ENCODE measurements around the gene GABRG3.
"Not testable (repeated sequence)": the region's sequence is repeated elsewhere in the genome, so short reads cannot be mapped to it uniquely, and the experiment has no call there.

GABRG3 gene

DNA sequence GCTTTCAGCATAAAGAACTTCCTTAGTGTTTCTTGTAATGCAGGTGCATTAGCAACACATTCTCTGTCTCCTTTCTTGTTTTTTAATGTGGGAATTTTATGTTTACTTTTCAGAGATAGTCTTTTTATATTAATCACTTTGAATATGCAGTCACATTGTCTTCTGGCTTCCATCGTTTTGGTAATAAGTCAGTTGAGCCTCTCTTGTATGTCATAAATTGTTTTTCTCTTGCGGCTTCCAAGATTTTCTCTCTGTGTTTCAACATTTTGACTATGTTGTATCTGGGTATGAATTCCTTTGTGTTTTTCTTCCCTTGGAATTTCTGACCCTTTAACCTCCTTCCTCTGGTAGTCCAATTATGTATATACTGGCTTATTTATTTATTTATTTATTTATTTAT, 25.3 kb downstream of the GABRG3 start:
- DNase-seq (ENCODE audit: low read depth, low spot score) = peak; percentile 9

DNA sequence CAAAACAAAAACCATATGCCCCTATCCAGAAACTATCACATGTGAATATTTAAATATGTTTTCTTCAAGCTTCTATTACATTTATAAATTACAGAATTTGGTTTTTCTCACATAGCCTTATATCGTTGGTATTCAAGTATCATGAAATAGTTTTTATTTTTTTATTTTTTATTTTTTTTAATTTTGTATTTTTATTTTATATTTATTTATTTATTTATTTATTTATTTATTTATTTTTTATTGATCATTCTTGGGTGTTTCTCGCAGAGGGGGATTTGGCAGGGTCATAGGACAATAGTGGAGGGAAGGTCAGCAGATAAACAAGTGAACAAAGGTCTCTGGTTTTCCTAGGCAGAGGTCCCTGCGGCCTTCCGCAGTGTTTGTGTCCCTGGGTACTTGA, 32.0 kb downstream of the GABRG3 start:
- not testable (repeated sequence) for DNase-seq (ENCODE audit: low read depth, low spot score)

DNA sequence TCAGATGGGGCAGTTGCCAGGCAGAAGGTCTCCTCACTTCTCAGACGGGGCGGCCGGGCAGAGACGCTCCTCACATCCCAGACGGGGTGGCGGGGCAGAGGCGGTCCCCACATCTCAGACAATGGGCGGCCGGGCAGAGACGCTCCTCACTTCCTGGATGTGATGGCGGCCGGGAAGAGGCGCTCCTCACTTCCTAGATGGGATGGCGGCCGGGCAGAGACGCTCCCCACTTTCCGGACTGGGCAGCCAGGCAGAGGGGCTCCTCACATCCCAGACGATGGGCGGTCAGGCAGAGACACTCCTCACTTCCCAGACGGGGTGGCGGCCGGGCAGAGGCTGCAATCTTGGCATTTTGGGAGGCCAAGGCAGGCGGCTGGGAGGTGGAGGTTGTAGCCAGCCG, 33.2 kb downstream of the GABRG3 start:
- not testable (repeated sequence) for DNase-seq (ENCODE audit: low read depth, low spot score)

DNA sequence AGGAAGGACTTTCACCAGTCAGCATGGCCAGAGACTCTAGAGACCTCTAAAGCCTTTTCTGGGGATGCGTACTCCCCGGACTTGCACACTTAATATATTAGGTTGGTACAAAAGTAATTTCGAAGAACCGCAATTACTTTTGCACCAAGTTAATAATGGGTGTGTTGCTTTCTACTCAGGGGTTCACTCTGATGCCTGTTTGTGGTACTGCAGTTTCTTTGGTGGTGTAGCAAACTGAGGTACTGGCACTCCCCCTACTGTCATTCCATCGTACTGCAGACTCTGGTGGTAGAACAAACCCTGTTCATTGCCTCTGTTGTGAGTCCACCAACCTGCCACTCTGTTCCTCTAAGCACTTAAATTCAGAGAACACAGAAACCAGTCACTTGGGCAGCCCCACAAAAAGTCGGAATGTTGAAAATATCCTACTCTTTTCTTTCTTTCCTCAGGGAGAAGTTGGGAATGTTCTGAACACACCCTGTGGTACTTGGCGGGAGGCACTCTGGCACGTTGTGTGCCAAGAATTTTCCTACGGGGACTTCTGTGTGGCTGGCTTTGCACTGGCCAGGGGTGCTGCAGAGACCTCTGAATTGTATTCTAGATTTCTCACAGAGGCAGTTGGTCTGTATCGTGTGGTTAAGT, 46.3 kb downstream of the GABRG3 start:
- peak; percentile 84 for DNase-seq (ENCODE audit: low read depth, low spot score)

DNA sequence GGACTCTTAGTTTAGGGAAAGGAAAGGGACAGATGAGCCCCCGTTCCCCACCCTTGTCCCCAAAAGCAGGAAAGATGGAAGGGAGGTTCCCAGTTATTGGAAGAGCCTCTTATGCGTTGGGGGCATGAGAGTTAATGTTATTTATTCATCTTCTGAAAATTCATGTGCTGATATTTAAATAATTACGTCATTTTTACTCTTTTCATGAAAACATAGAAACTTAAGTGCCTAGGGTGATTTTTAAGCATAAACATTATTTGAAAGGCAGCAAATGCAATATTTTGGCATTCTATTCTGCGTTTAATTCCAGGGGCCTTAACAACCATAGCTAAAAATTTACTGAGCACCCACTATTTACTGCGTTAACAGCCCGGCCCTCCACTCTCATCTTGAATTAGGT, 48.7 kb downstream of the GABRG3 start:
- no peak for DNase-seq (ENCODE audit: low read depth, low spot score)

DNA sequence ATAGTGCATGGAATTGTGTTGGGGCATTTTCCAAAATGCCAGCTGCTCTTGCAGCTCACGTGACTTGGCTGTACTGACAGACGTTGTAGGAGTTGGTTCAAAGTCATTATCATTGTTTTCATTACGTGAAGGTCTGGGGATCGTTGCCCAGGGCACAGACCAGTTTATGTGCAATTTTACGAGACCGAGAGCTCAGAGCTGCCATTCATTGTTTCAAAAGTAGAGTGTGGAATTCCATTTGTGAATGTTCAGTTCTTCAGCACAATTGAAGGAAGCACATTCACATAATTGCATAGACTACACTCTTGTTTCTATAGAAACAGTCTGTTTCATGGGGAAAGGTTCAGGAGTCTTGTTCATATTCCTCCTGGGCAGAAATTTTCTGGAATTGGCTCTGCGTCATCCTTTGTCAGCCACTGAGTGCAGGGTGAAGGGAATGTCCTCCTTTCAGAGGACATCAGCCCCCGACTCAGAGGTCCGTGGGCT, 54.5 kb downstream of the GABRG3 start:
- peak; percentile 35 for DNase-seq (ENCODE audit: low read depth, low spot score)

DNA sequence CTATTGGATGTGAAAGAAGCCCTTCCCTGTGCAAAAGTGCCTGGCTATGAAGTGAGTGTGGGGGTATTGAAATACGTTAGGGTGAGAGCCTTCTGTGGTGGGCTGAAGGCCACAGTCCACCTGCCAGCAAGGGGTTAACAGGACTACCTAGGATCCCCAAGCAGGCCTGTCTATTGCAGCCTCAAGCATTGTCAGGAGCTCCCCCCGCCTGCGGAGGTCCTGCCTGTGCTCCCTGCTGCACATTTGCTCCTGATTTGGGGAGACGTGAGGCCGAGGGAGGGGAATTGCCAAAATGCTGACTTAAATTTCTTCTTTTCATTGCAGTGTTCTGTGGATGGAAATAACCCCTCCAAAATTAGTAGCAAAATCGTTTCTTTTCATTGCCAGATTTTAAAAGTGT, 56.2 kb downstream of the GABRG3 start:
- no peak for DNase-seq (ENCODE audit: low read depth, low spot score)

DNA sequence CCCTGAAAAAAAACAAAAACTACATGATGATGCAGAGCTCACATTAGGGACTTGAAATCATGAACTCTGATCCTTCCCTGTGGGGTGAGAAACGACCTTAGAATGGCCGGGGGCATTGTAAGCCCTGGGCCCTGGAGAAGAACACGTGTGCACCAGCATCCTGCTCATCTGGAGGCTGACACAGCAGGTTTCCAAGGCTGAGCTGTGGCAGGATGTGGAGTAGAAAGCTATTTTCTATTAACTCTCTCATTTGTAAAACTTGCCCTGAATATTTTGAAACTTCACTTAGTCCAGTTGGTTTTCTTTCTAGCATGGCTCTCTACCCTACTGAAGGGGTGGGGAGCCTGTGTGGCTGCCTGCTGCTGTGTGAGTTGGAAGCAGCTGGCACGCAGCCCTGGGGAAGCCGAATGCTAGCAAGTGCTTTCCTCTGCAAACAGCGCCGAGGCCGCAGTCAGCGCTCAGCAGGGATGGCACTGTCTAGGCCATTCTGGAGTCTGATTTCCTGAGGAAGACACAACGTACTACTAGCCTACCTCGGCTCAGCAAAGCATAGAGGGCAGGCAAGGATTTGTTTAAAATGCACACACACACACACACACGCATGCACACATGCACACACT, 58.0 kb downstream of the GABRG3 start:
- DNase-seq (ENCODE audit: low read depth, low spot score) = peak; percentile 52

DNA sequence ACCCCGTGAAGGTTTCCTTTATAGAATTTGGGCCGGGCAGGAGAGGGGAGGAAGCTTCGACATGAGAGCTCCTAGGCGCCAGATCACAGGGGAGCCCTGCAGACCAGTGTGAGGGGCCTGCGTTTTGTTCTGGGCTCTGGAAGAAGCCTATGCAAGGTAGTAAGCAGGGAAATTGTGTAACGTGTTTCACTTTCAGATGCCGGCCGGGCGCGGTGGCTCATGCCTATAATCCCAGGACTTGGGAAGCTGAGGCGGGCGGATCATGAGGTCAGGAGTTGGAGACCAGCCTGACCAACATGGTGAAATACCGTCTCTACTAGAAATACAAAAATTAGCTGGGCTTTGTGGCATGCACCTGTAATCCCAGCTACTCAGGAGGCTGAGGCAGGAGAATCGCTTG, 65.2 kb downstream of the GABRG3 start:
- no peak for DNase-seq (ENCODE audit: low read depth, low spot score)

DNA sequence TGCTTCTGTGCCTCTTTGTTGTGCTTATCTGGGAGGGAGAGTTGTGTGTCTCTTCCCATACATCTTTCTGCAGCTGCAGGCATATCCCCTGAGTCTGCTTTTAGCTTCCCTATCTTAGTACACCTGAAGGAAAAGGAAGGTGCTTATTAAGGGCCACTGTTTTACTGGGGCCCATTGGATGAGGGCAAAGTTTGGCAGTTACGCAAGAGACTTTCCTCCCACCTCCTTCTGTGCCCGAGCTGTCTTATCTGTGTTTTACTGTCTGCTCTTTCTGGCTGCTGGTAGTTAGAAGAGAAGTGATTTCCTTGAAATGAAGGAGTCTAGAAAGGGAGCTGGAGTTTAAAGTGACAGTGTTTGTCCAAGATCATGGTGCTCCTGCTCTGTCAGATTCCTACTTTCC, 66.5 kb downstream of the GABRG3 start:
- no peak for DNase-seq (ENCODE audit: low read depth, low spot score)

DNA sequence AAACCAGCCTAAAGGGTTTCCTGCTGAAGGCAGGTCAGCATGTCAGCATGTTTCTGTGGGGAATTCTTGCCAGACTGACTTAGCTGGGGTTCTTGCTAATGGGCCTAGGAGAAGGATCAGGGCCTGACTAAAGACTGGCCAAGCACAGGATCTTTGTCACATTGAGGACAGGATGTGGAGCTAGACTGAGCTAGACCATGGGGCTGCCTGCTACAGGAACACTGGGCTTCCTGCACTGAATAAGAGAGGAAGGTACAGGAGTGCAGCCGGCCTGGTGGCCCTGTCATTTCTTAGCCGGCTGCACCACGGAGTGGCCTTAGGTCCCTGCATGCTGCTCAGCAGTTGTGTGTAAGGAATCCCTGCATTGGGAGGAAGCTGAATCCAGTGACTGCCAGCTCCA, 68.2 kb downstream of the GABRG3 start:
- DNase-seq (ENCODE audit: low read depth, low spot score) = no peak

DNA sequence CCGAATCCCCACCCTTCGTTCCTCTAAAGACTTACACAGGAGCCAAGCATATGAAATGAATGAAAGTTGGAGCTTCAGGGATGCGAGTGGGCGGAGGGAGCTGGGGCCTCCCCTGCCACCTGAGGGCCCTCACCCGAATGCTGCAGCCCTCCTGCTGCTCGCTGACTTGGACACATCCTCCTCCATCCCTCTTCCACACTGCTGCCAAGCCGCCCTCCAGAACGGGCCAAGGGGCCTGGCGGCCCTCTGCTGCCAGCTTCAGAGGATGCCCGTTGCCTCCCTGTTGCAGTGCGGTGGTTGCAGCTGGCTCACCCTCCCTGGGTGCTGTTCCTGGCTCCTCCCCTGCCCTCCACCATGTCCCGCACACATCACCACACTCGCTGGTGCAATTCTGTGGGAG, 71.2 kb downstream of the GABRG3 start:
- DNase-seq (ENCODE audit: low read depth, low spot score) = no peak

DNA sequence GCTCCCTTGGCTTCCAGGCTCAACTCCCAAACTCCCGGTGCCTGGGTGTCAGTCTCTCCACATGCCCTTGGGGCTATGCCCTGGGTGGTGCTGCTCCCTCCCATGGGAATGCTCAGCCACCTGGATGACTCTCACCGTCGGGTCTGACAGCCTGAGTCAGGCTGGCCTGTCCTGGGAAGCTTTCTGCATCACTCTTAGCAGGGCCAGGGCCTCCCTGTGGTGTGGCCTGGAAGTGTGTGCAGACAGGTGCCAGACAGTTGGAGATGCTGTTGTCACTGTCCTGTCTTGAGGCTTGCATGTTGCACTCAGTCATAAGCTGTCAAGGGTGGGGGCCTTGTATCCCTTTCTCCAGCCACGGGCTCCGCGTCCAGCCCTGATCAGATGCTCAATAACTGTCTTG, 71.7 kb downstream of the GABRG3 start:
- DNase-seq (ENCODE audit: low read depth, low spot score) = no peak

DNA sequence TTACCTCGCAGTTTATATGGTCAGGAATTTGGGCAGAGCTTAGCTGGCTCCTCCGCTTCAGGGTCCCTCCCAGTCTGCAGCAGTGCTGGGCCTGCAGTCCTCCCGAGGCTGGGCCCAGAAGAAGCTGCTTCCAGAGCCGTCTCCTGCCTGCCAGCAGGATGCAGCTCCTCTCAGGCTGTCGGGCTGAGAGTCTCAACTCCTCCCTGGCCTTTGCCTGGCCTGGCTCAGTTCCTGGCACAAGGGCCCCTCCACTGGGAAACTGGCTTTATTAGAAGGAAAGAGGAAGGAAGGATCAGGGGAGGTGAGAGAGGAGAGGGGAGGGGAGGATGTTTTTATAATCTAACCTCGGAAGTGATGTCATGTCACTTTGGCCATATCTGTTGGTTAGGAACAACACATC, 72.8 kb downstream of the GABRG3 start:
- DNase-seq (ENCODE audit: low read depth, low spot score) = no peak

DNA sequence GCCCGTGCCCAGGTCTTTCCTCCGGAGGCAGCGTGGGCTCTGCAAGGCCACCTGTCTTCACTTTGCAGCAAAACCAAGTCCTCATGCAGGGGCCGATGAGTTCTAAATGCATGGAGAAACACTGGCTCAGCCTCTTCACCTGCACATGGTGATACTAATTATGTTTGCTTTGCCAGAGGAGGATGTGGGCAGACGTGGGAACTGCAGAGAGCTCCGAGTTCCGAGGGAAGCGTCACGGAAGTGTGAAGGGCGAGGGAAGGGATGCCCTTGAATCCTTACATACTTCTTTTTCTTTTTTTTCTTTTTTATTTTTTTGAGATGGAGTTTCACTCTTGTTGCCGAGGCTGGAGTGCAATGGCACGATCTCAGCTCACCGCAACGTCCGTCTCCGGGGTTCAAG, 74.8 kb downstream of the GABRG3 start:
- DNase-seq (ENCODE audit: low read depth, low spot score) = no peak

DNA sequence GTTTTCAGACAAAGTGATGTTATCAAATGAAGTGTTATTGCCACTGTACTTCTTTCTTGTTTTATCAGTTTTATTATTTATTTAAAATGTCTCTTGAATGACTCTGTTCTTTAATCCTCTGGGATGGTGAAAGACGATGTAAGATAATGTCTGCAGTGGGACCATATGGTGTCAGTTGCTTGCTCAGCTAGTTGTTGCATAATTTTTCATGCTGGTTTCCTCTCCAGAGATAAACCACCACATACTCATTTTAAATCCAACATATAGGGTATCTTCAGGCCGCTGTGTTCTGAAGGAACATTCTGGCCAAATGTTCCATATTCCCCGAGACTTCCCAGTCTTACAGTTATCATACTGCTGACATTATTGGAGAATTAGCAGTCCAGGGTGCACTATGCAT, 75.9 kb downstream of the GABRG3 start:
- no peak for DNase-seq (ENCODE audit: low read depth, low spot score)

DNA sequence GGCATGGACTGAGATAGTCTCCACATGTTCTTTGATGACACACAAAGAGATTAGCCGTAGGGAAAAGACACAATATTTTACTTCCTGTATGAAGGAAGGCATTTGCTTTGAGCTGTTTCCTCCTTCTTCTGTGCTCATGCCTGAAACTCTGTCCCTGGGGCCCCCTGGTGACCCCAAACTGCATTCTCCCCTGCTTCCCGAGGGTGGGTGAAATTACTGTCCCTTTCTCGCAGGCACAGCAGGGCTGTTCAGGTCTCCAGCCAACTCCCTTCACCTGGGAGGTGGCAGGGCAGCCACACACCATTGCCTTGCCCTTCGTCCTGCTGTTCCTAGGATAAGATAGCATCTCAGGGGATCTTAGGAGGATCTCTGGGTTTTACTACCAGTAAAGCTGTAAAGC, 79.2 kb downstream of the GABRG3 start:
- DNase-seq (ENCODE audit: low read depth, low spot score) = no peak

DNA sequence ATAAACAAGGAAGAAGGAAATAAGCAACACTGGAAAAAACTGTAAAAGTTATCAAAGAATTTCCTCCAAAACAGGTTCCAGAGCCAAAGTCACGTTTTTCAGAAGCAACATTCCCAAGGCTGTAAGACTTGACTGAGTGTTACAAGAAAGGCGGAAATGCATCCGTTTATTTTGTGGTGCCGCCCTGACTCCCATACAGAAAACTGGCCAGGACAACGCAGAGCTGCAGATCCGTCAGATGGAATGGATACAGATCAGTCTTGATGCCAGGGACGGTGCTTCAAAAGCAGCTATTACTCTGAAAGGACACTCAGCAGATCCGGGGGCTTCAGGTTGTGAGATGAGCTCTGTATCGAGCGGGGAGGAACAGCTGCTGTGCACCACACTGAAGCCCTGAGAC, 83.4 kb downstream of the GABRG3 start:
- no peak for DNase-seq (ENCODE audit: low read depth, low spot score)

DNA sequence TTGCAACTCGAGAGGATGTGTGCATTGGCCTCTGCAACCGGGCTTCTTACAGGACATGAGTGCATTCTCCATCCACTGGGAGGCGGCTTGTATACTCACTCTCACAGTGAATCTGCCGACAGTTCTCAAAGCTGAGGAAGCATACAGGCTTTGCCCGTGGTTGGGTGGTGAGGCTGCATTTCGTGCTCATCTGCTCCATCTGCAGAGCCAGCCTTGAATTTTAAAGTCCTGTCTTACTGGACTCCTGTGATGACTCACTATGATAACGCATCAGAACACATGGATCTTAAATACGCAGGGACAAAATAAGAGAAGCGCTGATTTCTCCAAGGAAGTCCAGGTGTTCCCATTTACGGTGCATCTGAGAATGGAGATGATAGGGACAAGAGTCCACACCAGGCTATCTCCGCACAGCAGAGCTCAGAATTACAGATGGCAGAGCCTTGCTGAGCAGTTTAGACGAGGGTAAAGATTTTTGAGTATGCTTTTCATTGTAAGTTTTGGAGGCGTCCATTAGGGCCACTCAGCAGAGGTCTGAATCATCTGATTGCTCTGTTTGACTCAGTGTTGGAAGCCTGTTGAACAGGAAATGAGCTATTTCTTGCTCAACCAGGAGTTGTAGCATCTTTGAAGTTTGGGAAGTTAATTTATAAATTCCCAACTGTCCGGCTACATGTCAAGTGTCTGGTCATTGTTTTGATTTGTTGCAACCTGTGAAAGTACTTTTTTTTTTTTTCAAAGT, 87.1 kb downstream of the GABRG3 start:
- DNase-seq (ENCODE audit: low read depth, low spot score) = peak; percentile 28

DNA sequence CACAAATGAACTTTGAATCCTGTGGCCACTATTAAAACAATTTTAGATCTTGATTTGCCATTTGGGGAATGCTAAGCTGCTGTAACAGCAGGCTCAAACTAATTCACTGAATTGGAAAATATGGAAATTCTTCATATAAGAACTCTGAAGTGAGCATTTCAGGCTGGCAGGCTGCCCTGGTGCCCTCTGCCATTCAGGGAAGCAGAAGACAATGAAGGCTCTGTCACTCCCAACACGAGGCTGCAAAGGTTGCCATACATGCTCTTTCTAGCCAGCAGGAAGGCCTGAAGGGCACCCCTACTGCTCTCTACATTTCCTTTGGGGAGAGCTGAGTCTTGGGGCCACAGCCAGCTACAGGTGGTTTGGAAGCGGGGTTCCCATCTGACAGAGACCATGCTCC, 88.0 kb downstream of the GABRG3 start:
- DNase-seq (ENCODE audit: low read depth, low spot score) = no peak

DNA sequence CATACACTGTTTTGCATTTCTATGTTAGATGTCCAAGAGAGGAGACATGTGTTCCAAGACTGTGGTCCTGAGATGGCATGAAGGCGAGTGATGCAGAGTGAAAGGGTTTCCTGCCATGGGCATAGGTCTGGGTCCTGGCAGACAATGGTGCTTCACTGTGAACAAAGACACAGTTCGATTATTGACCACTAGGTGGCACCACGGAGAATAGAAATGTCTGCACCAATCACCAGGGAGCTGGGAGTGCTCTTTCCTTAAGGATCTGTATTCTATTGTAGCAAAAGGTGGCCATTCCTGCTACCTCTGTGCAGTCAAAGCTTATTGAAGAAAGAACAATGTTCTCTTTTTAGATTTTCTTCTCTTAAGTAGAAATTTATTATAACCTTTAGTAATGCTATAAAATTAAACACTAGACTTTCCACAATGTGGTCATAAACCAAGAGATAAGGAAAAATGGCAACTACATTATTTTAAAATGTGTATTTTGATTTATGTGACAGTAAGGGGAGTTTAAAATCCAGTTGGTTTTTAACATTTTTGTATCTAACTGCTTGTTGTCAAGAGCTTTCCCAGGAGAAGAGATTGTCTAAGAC, 88.7 kb downstream of the GABRG3 start:
- peak; percentile 66 for DNase-seq (ENCODE audit: low read depth, low spot score)

DNA sequence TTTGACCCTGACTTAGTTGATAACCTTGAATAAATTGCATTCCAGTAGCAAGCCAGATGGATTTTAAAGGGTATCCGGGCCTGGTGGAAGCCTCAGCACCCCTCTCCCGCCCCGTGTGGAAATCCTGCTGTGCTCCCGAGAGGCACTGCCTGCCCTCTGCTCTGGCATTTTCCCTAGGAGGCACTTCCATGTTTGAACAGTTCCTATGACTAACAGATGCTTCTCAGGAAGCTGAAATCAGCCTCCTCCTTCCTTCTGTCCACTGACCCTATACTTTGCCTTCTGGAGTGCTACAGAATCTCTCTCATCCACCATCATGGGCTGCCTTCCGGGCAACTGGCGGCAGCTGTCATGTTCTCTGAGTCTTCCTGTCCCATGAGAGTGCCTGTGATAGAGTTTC, 90.8 kb downstream of the GABRG3 start:
- DNase-seq (ENCODE audit: low read depth, low spot score) = no peak

DNA sequence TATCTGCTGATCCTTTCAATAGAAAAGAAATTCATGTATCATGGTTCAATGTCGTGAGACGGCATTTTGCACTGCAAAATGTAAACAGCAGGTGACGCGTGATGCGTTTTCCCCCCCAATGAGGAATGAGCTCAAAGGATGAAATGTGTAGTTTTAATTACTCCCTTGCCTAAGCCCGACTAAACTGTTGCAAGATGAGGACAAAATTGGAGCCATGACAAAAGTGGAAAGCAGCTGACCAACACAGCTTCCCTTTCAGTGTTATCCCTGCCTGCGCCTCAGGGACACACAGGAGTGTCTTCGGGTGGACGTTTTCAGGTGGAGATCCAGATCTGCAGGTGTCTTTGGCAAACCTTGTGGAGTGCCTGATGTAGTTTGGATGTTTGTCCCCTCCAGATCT, 92.0 kb downstream of the GABRG3 start:
- no peak for DNase-seq (ENCODE audit: low read depth, low spot score)
